ENCODE data around the gene CLTB. TPM values are rescaled to one million over a fixed set of nuclear protein-coding genes. Genes with fewer than 3 reads are reported as not detected.

CLTB gene
- total RNA-seq, 1 donor from 2014 or later = 42.0 TPM

- DNase-seq = no peak
These were observed 14.8 kb downstream of the CLTB start for GRCh38 chr5:176401281-176402205.

DNA sequence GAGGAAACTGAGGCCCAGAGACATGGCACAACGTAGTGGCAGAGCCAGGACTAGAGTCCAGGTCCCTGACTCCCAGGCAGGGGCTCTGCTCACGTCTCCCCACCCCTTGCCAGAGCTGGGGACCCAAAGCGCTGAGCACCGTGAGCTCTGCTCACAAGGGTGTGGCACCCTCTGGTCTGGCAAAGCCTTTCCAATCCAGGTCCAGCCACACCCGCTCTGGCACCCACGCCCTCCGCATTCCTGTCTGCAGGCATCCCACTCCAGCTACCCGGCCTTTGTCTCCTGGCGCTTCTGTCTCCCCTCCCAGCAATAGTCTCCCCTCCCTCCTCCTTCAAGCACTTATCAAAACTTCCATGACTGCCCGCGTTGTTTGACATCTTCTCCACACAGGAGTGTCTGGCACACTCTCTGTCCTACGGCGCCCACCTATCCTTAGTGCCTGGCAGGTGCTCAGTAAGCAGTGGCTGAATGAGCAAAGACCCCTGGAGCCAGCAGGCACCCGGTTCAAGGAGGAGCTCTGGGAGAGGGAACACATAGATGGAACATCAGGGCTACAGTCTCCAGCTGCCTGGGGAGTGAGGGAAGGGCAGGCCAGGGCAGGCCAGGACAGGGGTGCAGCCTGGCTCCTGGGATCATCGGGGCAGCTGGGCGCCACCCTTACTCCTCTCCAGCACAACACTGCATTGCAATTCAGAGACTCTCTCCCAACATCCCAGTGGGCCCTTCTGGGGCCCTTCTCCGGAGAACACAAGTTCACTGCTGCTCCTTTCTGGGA is 15.8 kb downstream of the CLTB start:
- no peak for DNase-seq

DNA sequence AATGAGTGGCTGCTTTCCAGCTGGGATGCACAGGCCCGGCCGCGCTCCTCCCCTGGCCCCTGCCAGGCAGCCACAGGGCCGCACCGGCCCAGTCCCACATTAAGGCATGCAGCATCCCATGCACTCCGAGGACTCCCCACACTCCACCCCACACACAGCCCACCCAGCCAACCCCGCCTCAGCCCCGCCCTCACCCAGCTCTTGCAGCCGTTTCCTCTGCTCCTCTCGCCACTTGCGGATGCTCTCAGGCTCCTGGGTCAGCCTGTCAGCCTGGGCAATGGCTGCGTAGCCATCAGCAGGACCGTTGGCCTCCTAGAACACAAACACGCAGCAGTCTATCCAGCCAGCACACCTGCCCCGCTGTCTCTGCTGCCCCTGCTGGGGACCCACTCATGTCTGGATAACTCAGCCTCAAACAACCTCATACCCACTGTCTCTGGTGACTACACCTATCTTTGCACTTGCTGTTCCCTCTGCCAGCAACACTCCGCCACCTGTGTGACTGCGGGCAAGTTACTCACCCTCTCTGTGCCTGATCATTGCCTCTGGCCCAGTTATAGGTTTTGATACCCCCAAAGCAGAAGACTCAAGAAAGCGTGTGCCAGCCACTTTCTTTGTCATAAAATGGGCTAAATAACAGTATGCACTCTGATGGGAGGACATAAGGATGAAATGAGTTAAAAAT is 18.5 kb downstream of the CLTB start:
- no peak for DNase-seq

GRCh38 chr5:176396330-176396729 is 20.0 kb downstream of the CLTB start:
- no peak for DNase-seq

DNA sequence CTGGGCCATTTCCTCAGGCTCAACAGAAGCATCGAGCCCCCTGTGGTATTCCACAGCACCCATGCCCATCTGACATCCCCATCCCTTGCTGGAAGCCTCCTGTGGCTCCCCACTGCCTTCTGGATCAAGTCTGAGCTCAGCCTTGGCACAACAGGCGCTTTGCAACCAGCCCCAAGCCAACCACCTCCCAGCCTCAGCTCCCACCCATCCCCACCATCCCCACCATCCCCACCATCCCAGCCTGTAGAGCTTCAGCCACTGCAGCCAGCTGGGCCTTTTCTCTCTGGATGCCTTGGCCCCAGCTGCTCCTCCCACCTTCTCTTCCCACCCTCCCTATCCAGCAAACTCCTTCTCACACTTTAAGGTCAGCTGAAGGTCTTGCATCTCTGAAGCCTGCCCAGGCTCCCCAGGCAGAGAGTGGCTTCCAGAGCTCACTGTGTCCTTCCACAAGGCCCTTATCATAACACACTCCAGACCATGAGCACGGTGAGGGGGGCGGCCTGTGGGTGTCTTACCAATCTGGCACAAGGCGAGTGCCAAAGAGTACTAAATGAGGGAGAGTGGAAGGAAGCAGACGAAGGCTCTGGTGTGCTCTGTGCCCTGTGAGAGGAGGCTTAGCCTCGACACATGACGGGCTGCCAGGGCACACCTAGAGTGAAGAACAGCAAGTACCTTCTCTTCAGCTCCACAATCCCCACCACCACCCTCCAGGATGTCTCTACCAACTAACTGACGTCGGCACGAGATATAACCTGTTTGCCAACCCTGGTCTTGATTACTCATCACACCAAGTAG is 21.3 kb downstream of the CLTB start:
- no peak for DNase-seq

DNA sequence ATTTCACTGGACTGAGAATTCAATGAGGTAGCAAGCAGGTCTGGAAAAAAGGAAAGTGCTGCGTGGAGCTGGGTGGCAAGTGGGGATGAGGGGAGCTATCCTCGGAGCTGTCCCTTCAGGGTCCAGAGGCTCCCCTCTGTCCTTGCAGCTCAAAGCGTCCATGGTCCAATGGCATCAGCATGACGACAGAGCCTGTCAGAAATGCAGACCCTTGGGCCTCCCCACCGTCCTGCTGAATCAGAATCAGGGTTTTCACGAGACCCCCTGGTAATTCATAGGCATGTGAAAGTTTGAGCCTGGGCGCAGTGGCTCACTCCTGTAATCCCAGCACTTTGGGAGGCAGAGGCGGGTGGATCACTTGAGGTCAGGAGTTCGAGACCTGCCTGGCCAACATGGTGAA is 22.2 kb downstream of the CLTB start:
- no peak for DNase-seq

DNA sequence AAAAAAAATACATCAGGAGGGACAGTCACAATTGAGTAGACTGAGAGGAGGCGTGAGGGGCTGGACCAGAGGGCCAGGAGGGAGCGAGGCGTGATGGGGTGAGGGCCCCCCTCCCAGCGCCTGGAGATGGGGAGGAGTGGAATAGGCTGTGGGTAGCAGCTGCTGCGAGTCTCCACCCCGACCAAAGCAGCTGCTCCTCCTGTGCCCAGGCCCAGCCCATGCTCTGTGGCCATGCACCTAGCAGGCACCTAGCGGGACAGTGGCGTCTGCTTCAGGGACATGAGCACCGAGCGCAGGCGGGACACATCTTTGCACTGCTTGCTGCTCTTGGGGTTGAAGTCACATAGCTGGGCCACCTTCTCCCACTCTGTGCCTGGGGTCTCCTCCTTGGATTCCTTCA is 23.8 kb downstream of the CLTB start:
- DNase-seq = no peak

- DNase-seq = no peak
These were observed 24.3 kb downstream of the CLTB start for GRCh38 chr5:176391999-176392398.

DNA sequence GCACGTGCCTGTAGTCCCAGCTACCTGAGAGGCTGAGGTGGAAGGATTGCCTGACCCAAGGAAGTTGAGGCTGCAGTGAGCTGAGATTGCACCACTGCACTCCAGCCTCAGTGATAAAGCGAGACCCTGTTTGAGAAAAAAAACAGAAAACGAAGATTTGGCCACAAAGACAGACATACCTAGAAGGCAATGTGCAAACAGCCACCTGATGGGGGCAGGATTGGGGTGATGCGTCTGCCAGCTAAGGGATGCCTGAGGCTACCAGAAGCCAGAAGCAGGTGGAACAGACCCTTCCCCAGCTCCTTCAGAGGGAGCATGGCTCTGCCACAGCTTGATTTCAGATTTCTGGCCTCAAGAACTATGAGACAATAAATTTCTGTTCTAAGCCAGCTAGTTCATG is 24.9 kb downstream of the CLTB start:
- DNase-seq = no peak

DNA sequence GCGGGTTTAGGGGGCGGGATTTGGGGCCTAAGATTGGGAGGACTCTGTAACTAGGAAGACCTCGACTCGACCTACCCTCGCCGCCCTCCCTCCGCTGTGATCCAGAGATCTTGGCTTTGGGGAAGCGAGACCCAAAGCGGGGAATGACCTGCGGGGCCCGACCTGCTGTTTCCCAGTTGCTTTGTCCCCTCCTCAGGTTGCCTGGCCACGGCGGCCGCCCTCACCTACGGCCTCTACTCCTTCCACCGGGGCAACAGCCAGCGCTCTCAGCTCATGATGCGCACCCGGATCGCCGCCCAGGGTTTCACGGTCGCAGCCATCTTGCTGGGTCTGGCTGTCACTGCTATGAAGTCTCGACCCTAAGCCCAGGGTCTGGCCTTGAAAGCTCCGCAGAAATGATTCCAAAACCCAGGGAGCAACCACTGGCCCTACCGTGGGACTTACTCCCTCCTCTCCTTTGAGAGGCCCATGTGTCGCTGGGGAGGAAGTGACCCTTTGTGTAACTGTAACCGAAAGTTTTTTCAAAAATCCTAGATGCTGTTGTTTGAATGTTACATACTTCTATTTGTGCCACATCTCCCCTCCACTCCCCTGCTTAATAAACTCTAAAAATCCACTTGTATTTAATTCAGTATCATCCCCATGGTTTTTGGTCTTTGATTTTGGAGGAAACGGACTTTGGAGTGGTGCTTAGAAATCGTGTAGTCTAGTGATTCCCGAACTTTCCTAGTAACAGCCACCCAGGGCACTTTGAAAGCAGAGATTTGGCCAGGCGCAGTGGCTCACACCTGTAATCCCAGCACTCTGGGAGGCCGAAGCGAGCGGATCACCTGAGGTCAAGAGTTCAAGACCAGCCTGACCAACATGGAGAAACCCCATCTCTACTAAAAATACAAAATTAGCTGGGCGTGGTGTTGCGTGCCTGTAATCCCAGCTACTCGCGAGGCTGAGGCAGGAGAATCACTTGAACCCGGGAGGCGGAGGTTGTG is 26.9 kb downstream of the CLTB start:
- no peak for DNase-seq

- peak; percentile 97 for DNase-seq
These were observed 27.8 kb downstream of the CLTB start, which contains the start of the genes HIGD2A and NOP16 for GRCh38 chr5:176388444-176389134. TSS of gene HIGD2A (plus strand) at chr5:176388751. CDS start at chr5:176388820, 69 bp downstream. TSS of gene NOP16 (minus strand) at chr5:176388598. CDS start at chr5:176388539, 59 bp downstream.

- no peak for DNase-seq
These were observed 28.3 kb downstream of the CLTB start for GRCh38 chr5:176388003-176388443.

GRCh38 chr5:176387384-176387925 is 28.9 kb downstream of the CLTB start:
- no peak for DNase-seq

GRCh38 chr5:176386491-176386890 is 29.8 kb downstream of the CLTB start:
- no peak for DNase-seq

DNA sequence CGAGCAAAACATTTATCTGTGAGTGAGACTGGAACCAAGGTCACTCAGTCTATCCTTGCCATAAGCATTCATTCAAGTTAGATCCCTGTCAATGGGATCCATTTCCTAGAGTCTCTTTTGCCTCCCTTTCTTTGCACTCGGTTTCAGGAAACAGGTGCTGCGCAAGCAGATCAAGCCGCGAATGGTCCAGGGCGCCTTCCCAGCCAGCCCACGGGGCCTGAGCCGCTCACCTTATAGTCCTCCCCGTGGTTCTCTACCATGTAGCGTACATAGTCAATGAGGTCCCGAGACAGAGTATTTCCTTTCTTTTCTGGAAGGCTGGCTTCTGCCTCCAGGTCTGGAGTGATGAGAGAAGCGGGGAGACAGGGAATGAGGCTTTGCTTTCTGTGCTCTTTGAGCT is 31.3 kb downstream of the CLTB start:
- no peak for DNase-seq

- DNase-seq = no peak
These were observed 31.9 kb downstream of the CLTB start for GRCh38 chr5:176384366-176384930.

- no peak for DNase-seq
These were observed 32.4 kb downstream of the CLTB start for GRCh38 chr5:176383961-176384360.

DNA sequence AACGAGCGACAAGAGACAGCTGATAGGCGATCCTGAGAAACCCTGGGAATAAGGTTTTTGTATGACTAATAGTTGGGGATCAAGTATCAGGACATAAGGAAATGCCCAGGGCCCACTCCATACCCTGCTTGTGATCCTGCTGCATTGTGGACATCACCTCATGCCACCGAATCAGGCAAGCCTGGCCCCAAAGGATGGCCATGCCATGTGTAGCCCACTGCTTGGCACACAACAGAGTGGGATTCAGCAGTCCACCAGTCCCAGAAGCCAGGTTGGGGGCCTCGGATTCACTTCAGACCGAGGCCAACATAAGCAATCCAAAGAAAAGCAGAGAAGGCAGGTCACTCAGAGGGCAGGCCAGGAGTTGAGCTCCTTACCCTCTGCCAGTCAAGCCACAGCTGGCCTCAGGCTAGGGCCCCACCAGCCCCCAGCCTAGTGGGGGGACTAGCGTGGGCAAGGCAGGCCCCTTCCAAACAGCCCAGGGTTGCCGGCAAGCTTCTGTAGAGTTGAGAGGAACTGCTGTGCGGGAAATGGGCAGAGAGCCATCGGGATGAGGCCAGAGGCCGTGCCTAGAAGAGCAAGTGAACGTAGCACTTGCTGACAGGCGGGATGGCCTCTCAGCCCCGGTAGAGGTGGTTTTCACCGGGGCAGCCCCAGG is 33.0 kb downstream of the CLTB start:
- no peak for DNase-seq

DNA sequence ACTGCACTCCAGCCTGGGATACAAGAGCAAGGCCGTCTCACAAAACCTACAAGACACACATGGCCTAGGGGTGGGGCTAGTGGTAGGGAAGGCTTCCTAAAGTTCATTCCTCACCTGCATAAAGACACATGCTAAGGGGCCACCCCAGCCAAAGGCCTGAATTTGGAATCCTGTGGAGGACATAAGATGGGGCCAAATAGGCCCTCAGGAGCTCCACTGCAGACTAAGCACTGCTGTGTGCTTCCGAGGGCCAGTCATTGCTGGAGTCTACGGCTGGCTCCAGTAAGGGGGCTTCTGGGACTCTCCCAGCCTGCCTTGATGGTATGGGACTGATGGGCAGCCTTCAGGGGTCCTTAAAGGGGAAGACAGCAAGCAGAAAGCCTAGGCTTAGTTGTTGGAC is 33.6 kb downstream of the CLTB start:
- no peak for DNase-seq
